ENCODE data around the gene SP6. TPM values are rescaled to one million over a fixed set of nuclear protein-coding genes. Genes with fewer than 3 reads are reported as not detected.

SP6 gene
- total RNA-seq, 1 donor from 2014 or later = under 0.01 TPM

DNA sequence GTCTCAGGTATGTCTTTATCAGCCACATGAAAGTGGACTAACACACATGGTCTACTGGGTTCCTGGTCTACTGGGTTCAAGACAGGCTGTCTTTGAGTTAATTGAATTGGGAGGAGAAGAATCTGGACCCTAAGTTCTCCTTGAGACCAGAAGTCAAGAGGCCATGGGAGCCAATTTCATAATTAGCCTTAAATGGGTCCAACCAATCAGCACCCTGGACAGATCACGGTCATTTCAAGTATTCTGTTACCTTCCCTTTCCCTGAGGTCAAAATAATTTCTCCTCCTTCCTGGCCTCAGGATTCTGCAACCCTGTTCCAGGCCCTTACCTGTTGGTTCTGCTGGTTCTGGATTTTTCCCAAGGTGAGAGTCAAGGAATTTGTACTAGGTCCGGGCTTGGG lies 53.2 kb downstream of the SP6 start:
- Histone ChIP-seq H3K9me3 (ENCODE audit: control insufficient read depth in 3 of 3, low read length in 3 of 3) (no peaks in the 10 kb centered on the region), H3K27ac (ENCODE audit: low read depth, low read length) (no peak overlapping the region), H3K9ac (ENCODE audit: low read depth in 1 of 3, low read length in 3 of 3) (no peak overlapping the region), H3K36me3 (ENCODE audit: control insufficient read depth in 3 of 3, insufficient read depth in 3 of 3, low read length in 3 of 3) (no peaks in the 10 kb centered on the region), H3K27me3 (ENCODE audit: control insufficient read depth in 3 of 3, insufficient read depth in 3 of 3, low read length in 3 of 3) (peaks cover 4 to 12% (median 7%) of the 10 kb centered on the region in 3 donors), H3K4me3 (ENCODE audit: low read length in 3 of 3) (no peak overlapping the region), H3K4me1 (ENCODE audit: control insufficient read depth in 3 of 3, insufficient read depth in 3 of 3, low read length in 3 of 3) (no peaks in the 10 kb centered on the region)

Other genes starting within 250 kb of the SP6 start
- gene KPNB1, start 201.2 kb downstream of the SP6 start, total RNA-seq = 119 TPM
- 7.8 TPM for gene TBKBP1, start 157.0 kb downstream of the SP6 start, total RNA-seq
- gene TBX21, start 117.9 kb downstream of the SP6 start, total RNA-seq = not detected
- gene OSBPL7, start 29.4 kb downstream of the SP6 start, total RNA-seq = 8.4 TPM
- gene MRPL10, start 19.6 kb downstream of the SP6 start, total RNA-seq = 19.8 TPM
- gene LRRC46, start 19.5 kb downstream of the SP6 start, total RNA-seq = not detected
- gene SCRN2, start 9.9 kb downstream of the SP6 start, total RNA-seq = 29.2 TPM
- gene SP2, start 45.1 kb upstream of the SP6 start, total RNA-seq = 0.52 TPM
- 12.0 TPM for gene PNPO, start 90.4 kb upstream of the SP6 start, total RNA-seq
- gene PRR15L, start 106.7 kb upstream of the SP6 start, total RNA-seq = not detected
- 59.0 TPM for gene CDK5RAP3, start 120.0 kb upstream of the SP6 start, total RNA-seq
- gene COPZ2, start 186.6 kb upstream of the SP6 start, total RNA-seq = 39.7 TPM
- gene NFE2L1, start 197.2 kb upstream of the SP6 start, total RNA-seq = 93.4 TPM